ENCODE data around the gene HOXD13.

DNA sequence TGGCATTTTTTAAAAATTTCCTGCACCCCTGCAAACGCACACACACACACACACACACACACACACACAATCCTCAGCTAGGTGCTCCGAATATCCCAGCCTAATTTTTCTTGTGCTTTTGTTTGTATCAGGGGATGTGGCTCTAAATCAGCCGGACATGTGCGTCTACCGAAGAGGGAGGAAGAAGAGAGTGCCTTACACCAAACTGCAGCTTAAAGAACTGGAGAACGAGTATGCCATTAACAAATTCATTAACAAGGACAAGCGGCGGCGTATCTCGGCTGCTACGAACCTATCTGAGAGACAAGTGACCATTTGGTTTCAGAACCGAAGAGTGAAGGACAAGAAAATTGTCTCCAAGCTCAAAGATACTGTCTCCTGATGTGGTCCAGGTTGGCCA, 1.8 kb downstream of the HOXD13 start:
- no peak for TF ChIP-seq POLR2AphosphoS5 (IDR thresholded peaks at IDR 0.05; ENCODE audit: low read depth, low read length)
- no peak for TF ChIP-seq TAF1 (IDR thresholded peaks at IDR 0.05; ENCODE audit: borderline replicate concordance, insufficient read depth, low read length)
- no peak for TF ChIP-seq SIN3A (IDR thresholded peaks at IDR 0.05; ENCODE audit: borderline replicate concordance, insufficient read depth, low read length)
- TF ChIP-seq, protein P1, sequence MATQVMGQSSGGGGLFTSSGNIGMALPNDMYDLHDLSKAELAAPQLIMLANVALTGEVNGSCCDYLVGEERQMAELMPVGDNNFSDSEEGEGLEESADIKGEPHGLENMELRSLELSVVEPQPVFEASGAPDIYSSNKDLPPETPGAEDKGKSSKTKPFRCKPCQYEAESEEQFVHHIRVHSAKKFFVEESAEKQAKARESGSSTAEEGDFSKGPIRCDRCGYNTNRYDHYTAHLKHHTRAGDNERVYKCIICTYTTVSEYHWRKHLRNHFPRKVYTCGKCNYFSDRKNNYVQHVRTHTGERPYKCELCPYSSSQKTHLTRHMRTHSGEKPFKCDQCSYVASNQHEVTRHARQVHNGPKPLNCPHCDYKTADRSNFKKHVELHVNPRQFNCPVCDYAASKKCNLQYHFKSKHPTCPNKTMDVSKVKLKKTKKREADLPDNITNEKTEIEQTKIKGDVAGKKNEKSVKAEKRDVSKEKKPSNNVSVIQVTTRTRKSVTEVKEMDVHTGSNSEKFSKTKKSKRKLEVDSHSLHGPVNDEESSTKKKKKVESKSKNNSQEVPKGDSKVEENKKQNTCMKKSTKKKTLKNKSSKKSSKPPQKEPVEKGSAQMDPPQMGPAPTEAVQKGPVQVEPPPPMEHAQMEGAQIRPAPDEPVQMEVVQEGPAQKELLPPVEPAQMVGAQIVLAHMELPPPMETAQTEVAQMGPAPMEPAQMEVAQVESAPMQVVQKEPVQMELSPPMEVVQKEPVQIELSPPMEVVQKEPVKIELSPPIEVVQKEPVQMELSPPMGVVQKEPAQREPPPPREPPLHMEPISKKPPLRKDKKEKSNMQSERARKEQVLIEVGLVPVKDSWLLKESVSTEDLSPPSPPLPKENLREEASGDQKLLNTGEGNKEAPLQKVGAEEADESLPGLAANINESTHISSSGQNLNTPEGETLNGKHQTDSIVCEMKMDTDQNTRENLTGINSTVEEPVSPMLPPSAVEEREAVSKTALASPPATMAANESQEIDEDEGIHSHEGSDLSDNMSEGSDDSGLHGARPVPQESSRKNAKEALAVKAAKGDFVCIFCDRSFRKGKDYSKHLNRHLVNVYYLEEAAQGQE (IDR thresholded peaks at IDR 0.05; ENCODE audit: insufficient read depth in 1 of 2, low read depth in 2 of 2, low read length in 2 of 2): no peak

All from PFSK-1 (cell line).